Measurements from ENCODE around the gene TCP11L2.

DNA sequence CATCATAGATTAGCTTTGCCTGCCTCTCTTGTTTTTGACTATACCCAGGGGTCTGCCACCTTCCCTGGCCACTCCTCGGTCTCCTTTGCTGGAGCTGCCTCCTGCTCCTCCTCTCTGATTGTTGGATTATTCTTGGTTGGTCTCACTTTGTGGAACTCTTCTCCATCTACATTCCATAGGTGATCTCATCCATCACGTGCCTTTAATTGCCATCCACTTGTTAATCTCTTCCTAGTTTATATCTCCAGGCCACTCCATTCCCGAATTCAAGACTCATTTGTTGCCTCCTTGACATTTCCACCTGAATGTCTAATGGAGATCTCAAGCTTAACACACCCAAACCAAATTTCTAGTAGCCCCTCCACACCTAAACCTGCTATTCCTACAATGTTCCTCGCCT lies 60.4 kb downstream of the TCP11L2 start:
- TF ChIP-seq, protein P1, sequence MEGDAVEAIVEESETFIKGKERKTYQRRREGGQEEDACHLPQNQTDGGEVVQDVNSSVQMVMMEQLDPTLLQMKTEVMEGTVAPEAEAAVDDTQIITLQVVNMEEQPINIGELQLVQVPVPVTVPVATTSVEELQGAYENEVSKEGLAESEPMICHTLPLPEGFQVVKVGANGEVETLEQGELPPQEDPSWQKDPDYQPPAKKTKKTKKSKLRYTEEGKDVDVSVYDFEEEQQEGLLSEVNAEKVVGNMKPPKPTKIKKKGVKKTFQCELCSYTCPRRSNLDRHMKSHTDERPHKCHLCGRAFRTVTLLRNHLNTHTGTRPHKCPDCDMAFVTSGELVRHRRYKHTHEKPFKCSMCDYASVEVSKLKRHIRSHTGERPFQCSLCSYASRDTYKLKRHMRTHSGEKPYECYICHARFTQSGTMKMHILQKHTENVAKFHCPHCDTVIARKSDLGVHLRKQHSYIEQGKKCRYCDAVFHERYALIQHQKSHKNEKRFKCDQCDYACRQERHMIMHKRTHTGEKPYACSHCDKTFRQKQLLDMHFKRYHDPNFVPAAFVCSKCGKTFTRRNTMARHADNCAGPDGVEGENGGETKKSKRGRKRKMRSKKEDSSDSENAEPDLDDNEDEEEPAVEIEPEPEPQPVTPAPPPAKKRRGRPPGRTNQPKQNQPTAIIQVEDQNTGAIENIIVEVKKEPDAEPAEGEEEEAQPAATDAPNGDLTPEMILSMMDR (IDR thresholded peaks at IDR 0.05), result no peak
- TF ChIP-seq POLR2A (IDR thresholded peaks at IDR 0.05), result no peak

Measured in testis (tissue), 2 donors.